ENCODE data around the gene DGKH.
A peak's percentile ranks its signal among the peaks of the same experiment; 100 is the strongest.
"Not testable (repeated sequence)": the region's sequence is repeated elsewhere in the genome, so short reads cannot be mapped to it uniquely, and the experiment has no call there.

DGKH gene

GRCh38 chr13:42075517-42075916 lies 27.1 kb downstream of the DGKH start:
- no peak for DNase-seq

DNA sequence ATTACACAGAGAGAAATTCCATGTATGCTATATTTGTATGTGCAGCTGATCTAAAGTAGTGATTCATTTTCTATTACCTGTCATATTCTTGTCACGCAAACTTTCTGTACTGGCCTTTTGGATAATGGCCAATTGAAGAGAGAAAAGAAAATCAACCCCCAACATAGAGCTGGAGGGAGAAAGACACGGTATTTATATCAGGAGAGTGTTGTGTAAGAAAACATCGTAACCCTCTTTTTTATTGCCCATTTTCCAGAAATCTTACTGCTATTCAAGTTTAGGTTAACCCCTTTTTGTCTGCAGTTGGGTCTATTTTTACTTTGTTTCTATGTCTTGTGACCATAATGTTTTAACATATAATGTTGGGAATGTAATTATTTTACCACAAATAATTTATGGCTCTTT lies 27.9 kb downstream of the DGKH start:
- DNase-seq, result peak; percentile 7

DNA sequence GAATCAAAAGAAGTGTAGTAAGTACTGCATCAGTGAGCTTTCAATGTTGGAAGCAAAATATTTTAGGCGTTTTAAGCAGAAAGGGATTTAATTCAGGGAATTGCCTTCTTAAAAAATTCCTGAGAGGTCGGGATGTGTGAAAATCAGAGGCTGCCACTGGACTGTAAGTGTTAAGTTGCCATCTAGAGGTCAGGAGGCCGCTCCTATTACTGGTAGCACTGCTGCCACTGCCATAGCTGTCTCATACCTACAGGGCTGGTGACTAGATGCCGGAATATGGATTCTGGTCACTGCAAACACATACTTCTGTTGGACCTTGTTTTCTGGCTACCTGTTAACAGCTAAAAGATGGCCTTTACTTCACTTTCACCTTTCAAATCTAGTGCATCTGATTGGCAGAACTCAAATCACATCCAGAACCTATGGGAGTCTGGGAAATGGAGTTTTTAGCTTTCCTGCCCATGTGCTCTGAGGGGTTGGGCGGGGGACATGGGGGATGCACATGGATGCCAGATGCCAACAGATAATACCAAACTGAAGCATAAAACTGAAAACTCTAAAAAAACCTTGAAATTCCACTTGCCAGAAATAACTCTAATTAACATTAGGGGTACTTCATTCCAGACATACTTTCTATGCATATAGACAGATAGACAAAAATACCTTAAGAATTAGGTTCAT lies 29.8 kb downstream of the DGKH start:
- DNase-seq, result no peak

- no peak for DNase-seq
Measured at GRCh38 chr13:42083138-42083770, 34.8 kb downstream of the DGKH start.

DNA sequence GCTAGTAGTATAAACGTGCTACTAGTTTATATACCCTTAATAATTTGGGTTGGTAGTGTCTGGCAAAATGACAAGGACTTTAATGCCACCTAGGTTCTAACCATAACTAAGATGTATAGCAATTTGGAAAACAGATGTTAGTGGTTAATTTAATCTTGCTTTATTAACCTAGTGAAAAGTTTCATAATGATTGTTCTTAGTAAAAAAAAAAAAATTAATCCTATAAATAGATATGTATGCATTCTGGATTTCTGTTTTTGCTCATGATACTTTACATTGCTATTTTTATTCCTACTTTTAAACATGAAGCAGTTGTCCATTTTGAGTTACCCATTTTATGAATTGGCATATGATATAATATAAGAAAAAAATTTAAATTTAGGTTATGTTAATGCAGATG lies 36.3 kb downstream of the DGKH start:
- no peak for DNase-seq

DNA sequence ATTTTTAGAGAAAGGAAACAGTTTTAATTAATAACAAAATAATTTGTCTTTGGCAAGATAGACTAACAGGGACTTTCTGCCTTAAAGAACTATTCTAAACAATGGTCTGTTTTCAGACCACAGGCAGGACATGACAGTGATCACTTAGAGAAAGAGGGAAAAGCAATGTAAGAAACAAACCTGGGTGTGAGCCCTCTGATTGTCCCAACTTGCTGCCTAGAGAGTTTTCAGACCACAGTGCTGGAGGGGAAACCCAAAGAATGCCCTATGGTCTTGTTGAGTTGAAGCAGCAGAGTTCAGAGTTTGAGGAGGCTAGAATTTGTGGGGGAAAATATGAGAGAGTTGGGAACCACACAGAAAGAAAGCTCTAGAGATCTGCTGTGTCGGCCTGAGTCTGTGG lies 38.1 kb downstream of the DGKH start:
- no peak for DNase-seq

DNA sequence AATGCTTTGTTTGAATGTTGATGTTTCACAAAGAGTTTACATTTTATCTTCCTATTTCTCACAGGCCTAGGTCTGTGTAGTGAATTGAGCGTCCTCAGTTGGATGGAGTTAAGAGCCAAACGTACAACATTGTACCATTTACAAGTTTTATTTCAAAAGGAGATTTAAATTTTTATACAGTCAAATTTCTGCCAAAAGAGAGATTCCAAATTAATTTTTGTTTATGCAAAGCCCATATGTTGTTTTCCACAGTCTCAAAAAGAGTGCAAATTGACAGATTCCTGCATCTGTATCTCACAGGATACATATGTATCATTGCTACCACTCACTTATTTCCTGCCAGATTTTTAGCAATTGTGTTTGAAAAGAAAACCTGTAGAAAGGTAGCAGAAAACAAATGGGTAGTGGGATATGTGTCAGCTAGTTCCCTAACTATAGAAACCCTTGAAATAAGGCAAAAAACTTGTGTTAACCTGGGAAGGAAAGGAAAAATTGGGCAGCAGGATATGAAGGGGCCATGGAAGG lies 46.1 kb downstream of the DGKH start:
- no peak for DNase-seq

GRCh38 chr13:42096222-42096621 lies 47.8 kb downstream of the DGKH start:
- DNase-seq, result not testable (repeated sequence)

GRCh38 chr13:42099962-42100675 lies 51.7 kb downstream of the DGKH start:
- no peak for DNase-seq

- DNase-seq, result no peak
Measured at GRCh38 chr13:42100960-42101359, 52.5 kb downstream of the DGKH start.

GRCh38 chr13:42101821-42102585 lies 53.6 kb downstream of the DGKH start:
- DNase-seq, result peak; percentile 46

GRCh38 chr13:42102961-42103865 lies 54.8 kb downstream of the DGKH start:
- no peak for DNase-seq

GRCh38 chr13:42106998-42107397 lies 58.5 kb downstream of the DGKH start:
- DNase-seq, result no peak

GRCh38 chr13:42107421-42107820 lies 59.0 kb downstream of the DGKH start:
- no peak for DNase-seq

DNA sequence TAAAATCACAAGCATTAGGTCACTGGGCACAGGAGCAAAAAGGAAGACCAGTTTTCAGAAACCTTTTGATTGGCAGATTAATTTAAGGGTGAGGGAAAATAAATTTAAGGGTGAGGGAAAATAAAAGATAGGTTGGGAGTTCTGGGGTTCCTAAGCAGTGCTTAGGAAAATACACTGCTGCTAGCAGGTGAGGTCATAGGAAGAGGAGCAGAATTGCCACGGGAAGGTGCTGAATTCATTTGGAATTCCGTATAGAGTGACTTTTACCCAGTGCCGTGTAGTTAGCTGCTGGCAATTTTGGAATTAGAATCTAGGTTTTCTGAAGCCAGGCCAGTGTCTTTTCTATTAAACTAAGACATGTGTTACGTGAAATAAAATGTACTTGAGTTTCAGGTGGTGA lies 59.8 kb downstream of the DGKH start:
- DNase-seq, result no peak

DNA sequence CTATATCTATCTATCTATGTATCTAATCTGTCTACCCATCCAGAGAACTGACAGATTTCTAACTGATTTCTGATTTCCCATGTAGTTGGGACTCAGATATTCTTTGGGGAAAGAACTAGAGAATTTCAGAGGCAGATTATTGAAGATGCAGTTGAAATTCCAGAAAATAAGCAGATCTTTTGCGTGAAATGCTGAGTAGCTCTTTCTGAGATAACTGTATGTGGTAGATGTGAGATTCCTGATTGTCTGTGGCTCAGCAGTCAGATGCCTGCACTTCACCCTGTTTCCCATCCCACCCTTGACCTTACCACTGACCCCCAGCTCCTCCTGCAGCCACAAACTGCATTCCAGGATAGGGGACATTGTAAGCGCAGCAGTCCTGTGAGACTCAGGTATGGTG lies 61.5 kb downstream of the DGKH start:
- DNase-seq, result no peak

DNA sequence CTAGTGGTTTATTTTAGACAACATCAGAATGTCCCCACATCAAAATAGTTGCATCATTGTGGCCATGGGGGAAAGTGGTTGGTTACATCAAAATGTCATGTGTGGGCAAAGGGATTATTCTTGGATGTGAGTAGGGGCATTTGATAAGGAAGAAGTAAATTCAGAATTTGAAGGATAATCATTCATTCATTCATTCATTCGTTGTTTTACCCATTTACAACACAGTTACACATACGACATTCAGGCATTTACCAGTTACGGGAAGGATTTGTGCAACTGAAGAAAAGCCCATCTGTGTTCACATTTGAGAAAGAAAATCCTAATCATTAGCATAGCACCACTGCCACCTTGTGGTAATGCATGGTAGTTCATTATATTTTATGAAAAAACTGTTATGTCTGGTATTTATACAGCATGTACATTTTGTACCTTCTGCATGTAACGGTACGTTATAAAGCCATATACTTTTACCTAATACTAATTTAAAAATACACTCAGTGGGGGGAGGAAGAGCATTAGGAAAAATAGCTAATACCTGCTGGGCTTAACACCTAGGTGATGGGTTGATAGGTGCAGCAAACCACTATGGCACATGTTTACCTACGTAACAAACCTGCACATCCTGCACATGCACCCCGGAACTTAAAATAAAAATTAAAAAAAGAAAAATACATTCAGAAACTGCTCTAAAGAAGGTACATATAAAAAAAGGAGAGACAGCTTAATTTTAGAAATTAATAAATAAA lies 62.1 kb downstream of the DGKH start:
- peak; percentile 47 for DNase-seq

GRCh38 chr13:42112864-42113263 lies 64.4 kb downstream of the DGKH start:
- DNase-seq, result no peak

GRCh38 chr13:42113478-42113877 lies 65.0 kb downstream of the DGKH start:
- no peak for DNase-seq

DNA sequence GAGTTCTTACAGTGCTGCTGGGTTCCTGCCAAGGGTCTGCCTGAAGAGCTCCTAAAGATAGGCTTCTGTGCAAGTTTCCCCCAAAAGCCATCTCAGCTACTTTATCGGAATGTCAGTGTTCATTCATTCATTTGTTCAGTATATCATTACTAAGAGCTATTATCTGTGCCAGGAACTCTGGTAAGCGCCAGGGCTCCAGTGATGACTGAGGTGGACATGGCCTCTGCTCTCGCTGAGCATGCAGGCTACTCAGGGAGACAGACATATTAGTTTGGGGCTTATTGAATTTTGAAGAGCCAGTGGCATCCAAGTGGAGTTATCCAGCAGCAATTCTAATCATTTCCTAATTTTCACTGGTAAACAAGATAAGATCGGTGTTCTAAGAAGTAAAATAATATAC lies 65.8 kb downstream of the DGKH start:
- no peak for DNase-seq

- no peak for DNase-seq
Measured at GRCh38 chr13:42114912-42115311, 66.5 kb downstream of the DGKH start.
